SK-MEL-5 (cell line): ENCODE measurements around the gene JAK3. TPM values are rescaled to one million over a fixed set of nuclear protein-coding genes. Genes with fewer than 3 reads are reported as not detected.
"Not testable (repeated sequence)": the region's sequence is repeated elsewhere in the genome, so short reads cannot be mapped to it uniquely, and the experiment has no call there.

ENCODE experiments used
- DNase-seq: peaks from one replicate; pipeline ENCODE4 v3.0.0-alpha.2; 2016; ENCODE audit warnings: low read depth, low spot score
- in situ Hi-C: cut with HindIII; loops from 2 replicates; pipeline ENCODE4 v1.10.0; 2016; ENCODE audit warnings: low sequenced_read_pairs, high pct_unique_total_duplicates, low pct_unique_long_range_greater_than_20kb
- polyA plus RNA-seq, 2 experiments: library from polyadenylated mRNA; depleted of rRNA; stranded (reverse); fragments of >200 nt; gene quantifications; 2 replicates each; pipeline ENCODE4 v1.2.3, GENCODE V29; 2015
- total RNA-seq: library from RNA; depleted of rRNA; stranded (reverse); fragments of >200 nt; shearing (Covaris generic); gene quantifications from 2 replicates; pipeline ENCODE4 v1.2.3, GENCODE V29; 2014; rRNA removed

JAK3 gene
- 0.24 and 0.48 TPM in 2 replicates for total RNA-seq
- polyA plus RNA-seq (2015; cell fraction: cytosol; rRNA removed), result 0.54 and 0.62 TPM in 2 replicates
- polyA plus RNA-seq (2015; cell fraction: nucleus; rRNA removed), result 4.3 and 5.7 TPM in 2 replicates

- in situ Hi-C loops, result no loop called here
- peak; percentile 48 for DNase-seq
Observed at GRCh38 chr19:17847538-17848366, at the start of gene JAK3. Gene JAK3, minus strand, starts transcription at chr19:17847982. Its CDS starts 3,565 bp downstream, at chr19:17844417.

GRCh38 chr19:17893766-17894165, 46.0 kb upstream of the JAK3 start:
- no peak for DNase-seq
- in situ Hi-C loops, result no loop called here

GRCh38 chr19:17889609-17890214, 41.9 kb upstream of the JAK3 start:
- in situ Hi-C loops, result no loop called here
- peak; percentile 35 for DNase-seq

GRCh38 chr19:17888260-17888659, 40.5 kb upstream of the JAK3 start:
- in situ Hi-C loops, result no loop called here
- DNase-seq, result no peak

- in situ Hi-C loops, DNase-seq: not testable (repeated sequence)
Observed at GRCh38 chr19:17887221-17887620, 39.4 kb upstream of the JAK3 start.

GRCh38 chr19:17886515-17886914, 38.7 kb upstream of the JAK3 start:
- DNase-seq, result no peak
- in situ Hi-C loops, result no loop called here

- no peak for DNase-seq
- in situ Hi-C loops, result no loop called here
Observed at GRCh38 chr19:17883627-17884410, 36.0 kb upstream of the JAK3 start.

GRCh38 chr19:17881701-17882100, 33.9 kb upstream of the JAK3 start:
- no peak for DNase-seq
- in situ Hi-C loops, result no loop called here

- DNase-seq, result no peak
- in situ Hi-C loops, result no loop called here
Observed at GRCh38 chr19:17879466-17879865, 31.7 kb upstream of the JAK3 start.

- in situ Hi-C loops, result no loop called here
- no peak for DNase-seq
Observed at GRCh38 chr19:17877696-17878095, 29.9 kb upstream of the JAK3 start.

GRCh38 chr19:17874758-17875135, 27.0 kb upstream of the JAK3 start:
- in situ Hi-C loops, result no loop called here

GRCh38 chr19:17873786-17874757, 26.3 kb upstream of the JAK3 start:
- DNase-seq, result peak; percentile 63

More at GRCh38 chr19:17874758-17875135, 27.0 kb upstream of the JAK3 start:
- no peak for DNase-seq

GRCh38 chr19:17872251-17873001, 24.6 kb upstream of the JAK3 start:
- in situ Hi-C loops, result no loop called here
- no peak for DNase-seq

More at GRCh38 chr19:17873786-17874757, 26.3 kb upstream of the JAK3 start:
- in situ Hi-C loops, result no loop called here

GRCh38 chr19:17871878-17872250, 24.1 kb upstream of the JAK3 start, which contains the start of gene SLC5A5:
Gene SLC5A5, plus strand, starts transcription at chr19:17871945. Its CDS starts 375 bp downstream, at chr19:17872320.
- in situ Hi-C loops, result no loop called here
- no peak for DNase-seq

- in situ Hi-C loops, result no loop called here
- DNase-seq, result no peak
Observed at GRCh38 chr19:17871032-17871877, 23.5 kb upstream of the JAK3 start.
